Small intestine (tissue), 7 donors: ENCODE data around the gene SORCS2. TPM values are rescaled to one million over a fixed set of nuclear protein-coding genes. Genes with fewer than 3 reads are reported as not detected.

Experiments used
- DNase-seq, 2 donors: peaks; one replicate each; pipeline versions ENCODE4 v3.0.0 to v3.0.0-alpha.2; 2013
- FAIRE-seq: peaks from 2 replicates; lab custom pipeline; 2012; peaks lifted over from hg19 to GRCh38; lab: Jason Lieb, UNC
- H3K27ac ChIP-seq, 3 donors: one replicate each; pipeline ENCODE4 v1.5.1; 2013; ENCODE audit warnings: low read length in 2 of 3, mild to moderate bottlenecking in 2 of 3, control low read depth in 1 of 3, inconsistent platforms in 1 of 3, low read depth in 1 of 3, moderate library complexity in 1 of 3
- H3K27me3 ChIP-seq, 3 donors: one replicate each; pipeline ENCODE4 v1.6.1; 2013; ENCODE audit warnings: low read length in 3 of 3, inconsistent platforms in 1 of 3; ENCODE audit not compliant: control insufficient read depth in 3 of 3, insufficient read depth in 3 of 3
- H3K36me3 ChIP-seq, 3 donors: one replicate each; pipeline ENCODE4 v1.6.1; 2013; ENCODE audit warnings: low read length in 3 of 3, inconsistent platforms in 1 of 3, low read depth in 1 of 3, mild to moderate bottlenecking in 1 of 3, moderate library complexity in 1 of 3; ENCODE audit not compliant: control insufficient read depth in 3 of 3, insufficient read depth in 2 of 3
- H3K4me1 ChIP-seq, 3 donors: one replicate each; pipeline ENCODE4 v1.6.1; 2013; ENCODE audit warnings: low read length in 2 of 3, inconsistent platforms in 1 of 3, low read depth in 1 of 3, mild to moderate bottlenecking in 1 of 3, moderate library complexity in 1 of 3; ENCODE audit not compliant: control insufficient read depth in 3 of 3, insufficient read depth in 2 of 3
- H3K4me3 ChIP-seq, 3 donors: one replicate each; pipeline ENCODE4 v1.5.1; 2013; ENCODE audit warnings: low read length in 3 of 3, control low read depth in 1 of 3, inconsistent platforms in 1 of 3, low read depth in 1 of 3, mild to moderate bottlenecking in 1 of 3, moderate library complexity in 1 of 3
- H3K9me3 ChIP-seq, 2 donors: one replicate each; pipeline ENCODE4 v1.6.1; 2013; ENCODE audit warnings: low read depth in 1 of 2, low read length in 1 of 2; ENCODE audit not compliant: control insufficient read depth in 2 of 2, insufficient read depth in 1 of 2
- WGBS, 3 donors: extraction: QIAGEN DNeasy Blood & Tissue Kit; methylation state at CpG; one replicate each; pipeline ENCODE4 v1.1.7; 2013; 5-methylcytosine and 5-hydroxymethylcytosine counted together
- polyA plus RNA-seq, 4 donors: library from polyadenylated mRNA; stranded (reverse) in 3 of 4; unstranded in 1 of 4; fragments of 200-250 nt in 3 of 4; fragments of 120-200 nt in 1 of 4; gene quantifications; one replicate each; pipeline versions ENCODE4 v1.2.1 to v1.2.3, GENCODE V29; 2013
- donor health status: healthy with polysubstance abuse.
- donor health status: control.
- donor health status: control.
- donor health status: Bipolar disorder and iron deficiency.
- donor health status: healthy.

Gene SORCS2
- polyA plus RNA-seq, 4 donors = 0.63 to 3.3 (median 2.2) TPM; not detected in 1

- Histone ChIP-seq H3K27me3 (no peaks in the 10 kb centered on the region), H3K36me3 (no peaks in the 10 kb centered on the region), H3K4me1 (no peaks in the 10 kb centered on the region), H3K9me3 (peaks cover 0 to 7% of the 10 kb centered on the region in 2 donors), H3K4me3 (no peak overlapping the region), H3K27ac (no peak overlapping the region)
- WGBS, 3 donors = 75 to 85% (median 85%) methylated on average over 12 of the region's 12 CpGs
- FAIRE-seq (no peak), DNase-seq (no peak)
These were observed 55.6 kb downstream of the SORCS2 start for GRCh38 chr4:7247946-7248345.

GRCh38 chr4:7248857-7249256, 56.5 kb downstream of the SORCS2 start:
- Histone ChIP-seq H3K27ac (no peak overlapping the region), H3K9me3 (peaks cover 0 to 7% of the 10 kb centered on the region in 2 donors), H3K4me3 (no peak overlapping the region), H3K27me3 (no peaks in the 10 kb centered on the region), H3K36me3 (no peaks in the 10 kb centered on the region), H3K4me1 (no peaks in the 10 kb centered on the region)
- no peak for DNase-seq
- 94 to 97% (median 95%) methylated on average over 1 of the region's 1 CpG for WGBS, 3 donors
- FAIRE-seq = no peak

GRCh38 chr4:7251321-7251720, 59.0 kb downstream of the SORCS2 start:
- no peak overlapping the region for H3K27ac ChIP-seq
- H3K9me3 ChIP-seq = peaks cover 0 to 7% of the 10 kb centered on the region in 2 donors
- FAIRE-seq = no peak
- no peaks in the 10 kb centered on the region for H3K27me3 ChIP-seq
- no peaks in the 10 kb centered on the region for H3K4me1 ChIP-seq
- 65 to 76% (median 67%) methylated on average over 5 of the region's 5 CpGs for WGBS, 3 donors
- DNase-seq = no peak
- no peaks in the 10 kb centered on the region for H3K36me3 ChIP-seq
- H3K4me3 ChIP-seq = no peak overlapping the region

- H3K9me3 ChIP-seq = peaks cover 0 to 7% of the 10 kb centered on the region in 2 donors
- H3K36me3 ChIP-seq = no peaks in the 10 kb centered on the region
- H3K27me3 ChIP-seq = no peaks in the 10 kb centered on the region
- no peak for FAIRE-seq
- H3K27ac ChIP-seq = no peak overlapping the region
- H3K4me1 ChIP-seq = no peaks in the 10 kb centered on the region
- WGBS, 3 donors = 39 to 68% (median 53%) methylated on average over 7 of the region's 7 CpGs
- H3K4me3 ChIP-seq = no peak overlapping the region
- DNase-seq = no peak
These were observed 59.7 kb downstream of the SORCS2 start for GRCh38 chr4:7252051-7252450.

- FAIRE-seq = no peak
- DNase-seq = no peak
- Histone ChIP-seq H3K4me1 (no peaks in the 10 kb centered on the region), H3K9me3 (peaks cover 0 to 7% of the 10 kb centered on the region in 2 donors), H3K27ac (no peak overlapping the region), H3K4me3 (no peak overlapping the region), H3K36me3 (no peaks in the 10 kb centered on the region), H3K27me3 (no peaks in the 10 kb centered on the region)
- WGBS, 3 donors = 66 to 71% (median 69%) methylated on average over 15 of the region's 15 CpGs
These were observed 60.4 kb downstream of the SORCS2 start for GRCh38 chr4:7252510-7253340.

GRCh38 chr4:7253341-7253700, 61.0 kb downstream of the SORCS2 start:
- Histone ChIP-seq H3K9me3 (peaks cover 0 to 7% of the 10 kb centered on the region in 2 donors), H3K4me3 (no peak overlapping the region), H3K27me3 (no peaks in the 10 kb centered on the region), H3K4me1 (no peaks in the 10 kb centered on the region), H3K36me3 (no peaks in the 10 kb centered on the region), H3K27ac (no peak overlapping the region)
- 76 to 81% (median 78%) methylated on average over 5 to 7 of the region's 7 CpGs for WGBS, 3 donors
- no peak for DNase-seq
- no peak for FAIRE-seq

GRCh38 chr4:7253837-7254236, 61.5 kb downstream of the SORCS2 start:
- H3K36me3 ChIP-seq = no peaks in the 10 kb centered on the region
- FAIRE-seq = no peak
- H3K4me1 ChIP-seq = no peaks in the 10 kb centered on the region
- WGBS, 3 donors = 67 to 78% (median 77%) methylated on average over 4 of the region's 4 CpGs
- H3K4me3 ChIP-seq = no peak overlapping the region
- no peak for DNase-seq
- H3K27me3 ChIP-seq = no peaks in the 10 kb centered on the region
- no peak overlapping the region for H3K27ac ChIP-seq
- peaks cover 0 to 5% of the 10 kb centered on the region in 2 donors for H3K9me3 ChIP-seq

GRCh38 chr4:7254736-7255487, 62.6 kb downstream of the SORCS2 start:
- H3K4me3 ChIP-seq = no peak overlapping the region
- H3K27ac ChIP-seq = no peak overlapping the region
- FAIRE-seq = no peak
- H3K4me1 ChIP-seq = no peaks in the 10 kb centered on the region
- H3K36me3 ChIP-seq = no peaks in the 10 kb centered on the region
- no peaks in the 10 kb centered on the region for H3K27me3 ChIP-seq
- H3K9me3 ChIP-seq = no peaks in the 10 kb centered on the region
- no peak for DNase-seq
- WGBS, 3 donors = 74 to 85% (median 82%) methylated on average over 17 of the region's 17 CpGs
